ENCODE results near the gene GLRX5.

DNA sequence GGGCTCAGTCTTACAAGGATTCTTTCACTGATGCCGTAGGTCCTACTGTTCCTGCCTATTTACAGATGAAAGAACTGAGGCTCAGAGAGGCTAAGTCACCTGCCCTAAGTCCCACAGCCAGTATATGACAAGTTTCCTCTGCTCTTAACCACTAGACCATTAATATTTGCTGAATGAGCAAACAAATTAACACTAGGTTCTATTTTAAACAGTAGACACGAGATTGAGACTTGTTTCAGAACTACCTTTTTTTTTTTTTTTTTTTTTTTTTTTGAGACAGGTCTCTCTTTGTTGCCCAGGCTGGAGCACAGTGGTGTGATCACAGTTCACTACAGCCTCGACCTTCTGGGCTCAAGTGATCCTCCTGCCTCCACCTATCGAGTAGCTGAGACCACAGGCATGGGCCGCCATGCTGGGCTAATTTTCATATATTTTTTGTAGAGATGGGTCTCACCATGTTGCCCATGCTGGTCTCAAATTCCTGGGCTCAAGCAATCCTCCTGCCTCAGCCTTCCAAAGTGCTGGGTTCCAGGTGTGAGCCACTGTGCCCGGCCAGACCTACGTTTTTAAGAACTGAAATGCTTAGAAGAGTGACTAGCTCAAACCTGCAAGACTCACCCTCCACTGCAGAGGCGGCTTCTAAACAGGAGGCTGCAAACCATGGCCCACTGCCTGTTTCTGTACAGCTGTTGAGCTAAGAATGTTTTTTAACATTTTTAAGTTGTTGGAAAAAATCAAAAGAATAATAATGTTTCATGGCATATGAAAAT lies 31.3 kb upstream of the GLRX5 start:
- TF ChIP-seq GATA3 (IDR thresholded peaks at IDR 0.05; ENCODE audit: low read depth, low read length) (no peak), GATA2 (IDR thresholded peaks at IDR 0.05; ENCODE audit: low read depth, low read length) (no peak)

Measured in SH-SY5Y (cell line).